ENCODE measurements around the gene DUSP5. TPM values are rescaled to one million over a fixed set of nuclear protein-coding genes. Genes with fewer than 3 reads are reported as not detected.
"Not testable (repeated sequence)": the region's sequence is repeated elsewhere in the genome, so short reads cannot be mapped to it uniquely, and the experiment has no call there.

DUSP5 gene
- total RNA-seq, 1 experiment from 2014 or later = 30.1 TPM

DNA sequence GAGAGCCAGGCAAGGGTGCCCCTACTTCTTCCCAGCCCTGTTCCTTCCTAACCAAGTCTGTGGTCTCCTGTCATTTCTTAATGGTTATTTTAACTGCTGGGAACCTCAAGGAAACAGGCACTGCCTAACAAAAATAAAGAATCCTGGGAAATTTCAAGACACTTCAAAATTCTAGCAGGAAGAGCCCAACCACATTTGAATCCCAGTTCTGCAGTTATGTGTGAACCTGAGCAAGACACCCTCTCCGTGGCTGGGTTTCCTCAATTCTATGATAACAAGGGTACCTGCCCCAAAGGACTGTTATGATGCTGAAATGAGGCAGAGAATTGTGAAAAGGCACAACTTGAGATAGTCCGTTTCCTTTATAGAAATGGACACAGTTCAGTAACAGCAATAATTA lies 36.2 kb upstream of the DUSP5 start:
- ATAC-seq (no peak), DNase-seq (ENCODE audit: low read depth, low spot score) (no peak)
- Histone ChIP-seq H3K36me3 (ENCODE audit: control insufficient read depth, insufficient read depth, low read length) (no peaks in the 10 kb centered on the region), H3K4me1 (ENCODE audit: control insufficient read depth, insufficient read depth, low read length) (peaks cover 16% of the 10 kb centered on the region), H3K27ac (ENCODE audit: low read length) (peak overlapping the region; percentile 8; the same call in 1 of the 2 replicates), H3K9me3 (ENCODE audit: control insufficient read depth, insufficient read depth, low read depth, low read length) (no peaks in the 10 kb centered on the region), H3K4me3 (ENCODE audit: low read depth in 2 of 2, low read length in 2 of 2) (no peak overlapping the region), H3K27me3 (ENCODE audit: control insufficient read depth, insufficient read depth, low read length) (no peaks in the 10 kb centered on the region)
- TF ChIP-seq TCF7L2 (IDR thresholded peaks at IDR 0.05; ENCODE audit: low read depth, low read length) (no peak), SIN3A (IDR thresholded peaks at IDR 0.05; ENCODE audit: borderline replicate concordance, insufficient read depth, low read depth, low read length) (no peak), CTCF (IDR thresholded peaks at IDR 0.05) (no peak), POLR2AphosphoS5 (IDR thresholded peaks at IDR 0.05; ENCODE audit: low read depth, low read length) (no peak)
- TF ChIP-seq, protein P1, sequence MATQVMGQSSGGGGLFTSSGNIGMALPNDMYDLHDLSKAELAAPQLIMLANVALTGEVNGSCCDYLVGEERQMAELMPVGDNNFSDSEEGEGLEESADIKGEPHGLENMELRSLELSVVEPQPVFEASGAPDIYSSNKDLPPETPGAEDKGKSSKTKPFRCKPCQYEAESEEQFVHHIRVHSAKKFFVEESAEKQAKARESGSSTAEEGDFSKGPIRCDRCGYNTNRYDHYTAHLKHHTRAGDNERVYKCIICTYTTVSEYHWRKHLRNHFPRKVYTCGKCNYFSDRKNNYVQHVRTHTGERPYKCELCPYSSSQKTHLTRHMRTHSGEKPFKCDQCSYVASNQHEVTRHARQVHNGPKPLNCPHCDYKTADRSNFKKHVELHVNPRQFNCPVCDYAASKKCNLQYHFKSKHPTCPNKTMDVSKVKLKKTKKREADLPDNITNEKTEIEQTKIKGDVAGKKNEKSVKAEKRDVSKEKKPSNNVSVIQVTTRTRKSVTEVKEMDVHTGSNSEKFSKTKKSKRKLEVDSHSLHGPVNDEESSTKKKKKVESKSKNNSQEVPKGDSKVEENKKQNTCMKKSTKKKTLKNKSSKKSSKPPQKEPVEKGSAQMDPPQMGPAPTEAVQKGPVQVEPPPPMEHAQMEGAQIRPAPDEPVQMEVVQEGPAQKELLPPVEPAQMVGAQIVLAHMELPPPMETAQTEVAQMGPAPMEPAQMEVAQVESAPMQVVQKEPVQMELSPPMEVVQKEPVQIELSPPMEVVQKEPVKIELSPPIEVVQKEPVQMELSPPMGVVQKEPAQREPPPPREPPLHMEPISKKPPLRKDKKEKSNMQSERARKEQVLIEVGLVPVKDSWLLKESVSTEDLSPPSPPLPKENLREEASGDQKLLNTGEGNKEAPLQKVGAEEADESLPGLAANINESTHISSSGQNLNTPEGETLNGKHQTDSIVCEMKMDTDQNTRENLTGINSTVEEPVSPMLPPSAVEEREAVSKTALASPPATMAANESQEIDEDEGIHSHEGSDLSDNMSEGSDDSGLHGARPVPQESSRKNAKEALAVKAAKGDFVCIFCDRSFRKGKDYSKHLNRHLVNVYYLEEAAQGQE (IDR thresholded peaks at IDR 0.05; ENCODE audit: insufficient read depth in 1 of 2, low read depth in 2 of 2, low read length in 1 of 2) = no peak
- BruUV-seq (replicated peaks) = no TSS peak
- ChIA-PET CTCF (no interaction called here), POLR2A (no interaction called here)
- in situ Hi-C loops (cut with HindIII; ENCODE audit: low pct_unique_long_range_greater_than_20kb, low sequenced_read_pairs) = no loop called here
- intact Hi-C loops (cut with micrococcal nuclease; ENCODE audit: unreplicated experiment) = no loop called here

- BruUV-seq (replicated peaks) = no TSS peak
- Histone ChIP-seq H3K36me3 (ENCODE audit: control insufficient read depth, insufficient read depth, low read length) (no peaks in the 10 kb centered on the region), H3K9me3 (ENCODE audit: control insufficient read depth, insufficient read depth, low read depth, low read length) (no peaks in the 10 kb centered on the region), H3K4me3 (ENCODE audit: low read depth in 2 of 2, low read length in 2 of 2) (no peak overlapping the region), H3K27me3 (ENCODE audit: control insufficient read depth, insufficient read depth, low read length) (no peaks in the 10 kb centered on the region), H3K27ac (ENCODE audit: low read length) (no peak overlapping the region; the same call in 1 of the 2 replicates), H3K4me1 (ENCODE audit: control insufficient read depth, insufficient read depth, low read length) (peaks cover 9% of the 10 kb centered on the region)
- in situ Hi-C loops (cut with HindIII; ENCODE audit: low pct_unique_long_range_greater_than_20kb, low sequenced_read_pairs) (no loop called here), intact Hi-C loops (cut with micrococcal nuclease; ENCODE audit: unreplicated experiment) (no loop called here)
- ATAC-seq (no peak), DNase-seq (ENCODE audit: low read depth, low spot score) (no peak)
- POLR2A ChIA-PET = interaction anchor here (0.6 kb wide), 1 partner anchor 16 kb away, joined by 3 read pairs; no protein-coding TSS in a partner anchor
- CTCF ChIA-PET = no interaction called here
- TF ChIP-seq, protein P1 (IDR thresholded peaks at IDR 0.05; ENCODE audit: insufficient read depth in 1 of 2, low read depth in 2 of 2, low read length in 1 of 2) = no peak
- TF ChIP-seq SIN3A (IDR thresholded peaks at IDR 0.05; ENCODE audit: borderline replicate concordance, insufficient read depth, low read depth, low read length) (no peak), POLR2AphosphoS5 (IDR thresholded peaks at IDR 0.05; ENCODE audit: low read depth, low read length) (no peak), CTCF (IDR thresholded peaks at IDR 0.05) (no peak), TCF7L2 (IDR thresholded peaks at IDR 0.05; ENCODE audit: low read depth, low read length) (no peak)
Observed at GRCh38 chr10:110462166-110463095, 35.3 kb upstream of the DUSP5 start.

GRCh38 chr10:110468258-110468657 lies 29.4 kb upstream of the DUSP5 start:
- intact Hi-C loops (cut with micrococcal nuclease; ENCODE audit: unreplicated experiment); CTCF ChIA-PET; H3K4me3 ChIP-seq (ENCODE audit: low read depth in 2 of 2, low read length in 2 of 2); H3K27me3 ChIP-seq (ENCODE audit: control insufficient read depth, insufficient read depth, low read length); in situ Hi-C loops (cut with HindIII; ENCODE audit: low pct_unique_long_range_greater_than_20kb, low sequenced_read_pairs); H3K27ac ChIP-seq (ENCODE audit: low read length); H3K36me3 ChIP-seq (ENCODE audit: control insufficient read depth, insufficient read depth, low read length); H3K4me1 ChIP-seq (ENCODE audit: control insufficient read depth, insufficient read depth, low read length); POLR2A ChIA-PET; DNase-seq (ENCODE audit: low read depth, low spot score); BruUV-seq (replicated peaks); H3K9me3 ChIP-seq (ENCODE audit: control insufficient read depth, insufficient read depth, low read depth, low read length); ATAC-seq: not testable (repeated sequence)
